G401 (cell line): Measurements from ENCODE around the gene CEP43. TPM values are rescaled to one million over a fixed set of nuclear protein-coding genes. Genes with fewer than 3 reads are reported as not detected.

Experiments
- DNase-seq: peaks from one replicate; pipeline ENCODE4 v3.0.0-alpha.2; 2015; ENCODE audit warnings: low spot score
- in situ Hi-C: cut with HindIII; loops from 2 replicates; pipeline ENCODE4 v1.10.0; 2016; ENCODE audit warnings: low sequenced_read_pairs, mixed read lengths
- total RNA-seq: library from RNA; depleted of rRNA; stranded (reverse); fragments of >200 nt; shearing (Covaris generic); gene quantifications from 2 replicates; pipeline ENCODE4 v1.2.3, GENCODE V29; 2014

The CEP43 gene
- total RNA-seq, 1 experiment from 2014 or later, result 48.8 TPM

- in situ Hi-C loops, result no loop called here
- DNase-seq, result no peak
These were observed 39.1 kb upstream of the CEP43 start for GRCh38 chr6:166959911-166960608.

DNA sequence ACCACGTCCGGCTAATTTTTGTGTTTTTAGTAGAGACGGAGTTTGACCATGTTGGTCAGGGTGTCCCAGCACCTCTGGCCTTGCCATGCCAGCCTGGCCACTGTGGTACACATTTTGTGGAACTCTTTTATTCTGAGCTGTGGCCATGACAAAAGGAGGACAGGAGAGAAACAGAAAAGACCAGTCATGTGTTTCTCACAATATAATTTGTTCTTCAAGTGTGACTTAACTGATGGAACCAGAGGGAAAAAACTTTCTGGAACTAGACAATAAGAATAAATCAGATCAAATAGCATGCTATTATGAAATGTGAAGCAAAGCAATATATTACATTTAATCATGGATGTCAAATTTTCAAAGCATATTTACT is 38.6 kb upstream of the CEP43 start:
- in situ Hi-C loops, result no loop called here
- DNase-seq, result no peak

DNA sequence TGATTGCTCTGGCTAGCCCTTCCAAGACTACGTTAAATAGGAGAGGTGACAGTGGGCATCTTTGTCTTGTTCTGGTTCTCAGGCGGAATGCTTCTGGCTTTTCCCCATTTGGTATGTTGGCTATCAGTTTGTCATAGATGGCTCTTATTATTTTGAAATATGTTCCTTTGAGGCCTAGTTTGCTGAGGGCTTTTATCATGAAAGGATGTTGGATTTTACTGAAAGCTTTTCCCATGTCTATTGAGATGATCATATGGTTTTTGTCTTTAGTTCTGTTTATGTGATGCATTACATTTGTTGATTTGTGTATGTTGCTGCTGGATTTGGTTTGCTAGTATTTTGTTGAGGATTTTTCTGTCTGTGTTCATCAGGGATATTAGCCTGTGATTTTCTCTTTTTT is 32.9 kb upstream of the CEP43 start:
- in situ Hi-C loops, result no loop called here
- no peak for DNase-seq

DNA sequence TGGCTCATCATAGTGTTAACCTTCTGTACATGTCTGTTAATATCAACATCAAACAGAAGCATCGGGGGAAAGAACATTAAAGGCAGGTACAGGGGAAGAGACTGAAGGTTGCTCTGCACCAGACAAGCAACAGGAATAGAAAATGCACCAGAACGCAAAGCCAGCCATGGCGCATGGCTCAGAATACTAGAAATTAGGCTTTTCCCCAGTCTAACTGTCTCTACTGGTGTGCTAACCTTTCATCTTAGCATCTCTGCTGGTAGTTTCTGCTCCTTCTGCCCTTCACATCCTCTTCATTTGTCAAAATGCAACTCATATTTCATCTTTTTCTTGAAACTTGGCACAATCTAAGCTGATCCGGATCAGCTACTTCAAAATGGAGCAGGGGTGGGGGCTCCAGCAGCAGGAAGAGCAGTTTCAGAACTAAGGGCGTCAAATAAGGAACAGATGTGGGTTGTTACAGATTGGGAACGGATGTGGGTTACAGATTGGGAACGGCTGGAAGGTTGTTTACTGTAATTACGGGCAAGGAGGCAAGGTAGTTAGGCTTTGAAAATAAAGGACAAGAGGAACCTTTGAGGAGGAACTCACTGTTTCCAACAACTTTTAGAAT is 29.7 kb upstream of the CEP43 start:
- DNase-seq, result no peak
- in situ Hi-C loops, result no loop called here

DNA sequence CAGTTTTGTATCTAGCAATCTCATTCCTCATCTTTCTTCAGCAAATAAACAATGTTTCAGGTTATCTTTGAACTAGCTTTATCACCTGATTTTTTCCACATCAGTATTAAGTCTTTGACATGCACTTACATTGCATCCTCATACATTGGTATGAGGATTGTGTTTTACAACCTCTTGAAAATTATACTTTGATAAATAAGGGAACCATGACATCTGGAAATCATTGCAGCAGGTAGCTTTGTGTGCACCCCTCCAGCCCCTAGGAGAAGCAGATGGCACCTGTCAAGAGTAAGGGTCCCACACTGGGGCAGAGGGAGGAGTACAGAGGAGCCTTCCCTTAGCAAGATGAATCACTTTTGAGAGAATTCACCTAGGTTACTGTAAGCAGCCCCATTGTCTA is 29.1 kb upstream of the CEP43 start:
- DNase-seq, result no peak
- in situ Hi-C loops, result no loop called here

- no peak for DNase-seq
- in situ Hi-C loops, result no loop called here
These were observed 28.4 kb upstream of the CEP43 start for GRCh38 chr6:166970776-166971175.

DNA sequence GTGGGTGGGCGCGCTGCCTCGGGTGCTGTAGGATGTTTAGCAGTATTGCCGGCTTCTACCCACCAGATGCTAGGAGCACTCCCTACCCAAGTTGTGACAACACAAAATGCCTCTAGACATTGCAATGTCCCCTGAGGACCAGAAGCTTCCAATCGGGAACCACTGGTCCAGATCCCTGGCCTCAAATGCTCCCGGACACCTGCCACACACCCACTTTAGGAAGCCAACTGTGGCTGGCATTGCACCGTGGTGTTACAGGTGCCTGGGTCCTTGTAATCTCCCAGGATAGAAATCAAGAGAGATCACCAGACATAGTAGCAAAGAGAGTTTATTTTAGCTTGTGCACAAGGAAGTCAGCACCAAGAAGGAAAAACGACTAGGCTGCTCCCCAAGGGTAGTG is 27.9 kb upstream of the CEP43 start:
- in situ Hi-C loops, result no loop called here
- DNase-seq, result no peak

GRCh38 chr6:166972101-166972500 is 27.1 kb upstream of the CEP43 start:
- DNase-seq, result no peak
- in situ Hi-C loops, result no loop called here

DNA sequence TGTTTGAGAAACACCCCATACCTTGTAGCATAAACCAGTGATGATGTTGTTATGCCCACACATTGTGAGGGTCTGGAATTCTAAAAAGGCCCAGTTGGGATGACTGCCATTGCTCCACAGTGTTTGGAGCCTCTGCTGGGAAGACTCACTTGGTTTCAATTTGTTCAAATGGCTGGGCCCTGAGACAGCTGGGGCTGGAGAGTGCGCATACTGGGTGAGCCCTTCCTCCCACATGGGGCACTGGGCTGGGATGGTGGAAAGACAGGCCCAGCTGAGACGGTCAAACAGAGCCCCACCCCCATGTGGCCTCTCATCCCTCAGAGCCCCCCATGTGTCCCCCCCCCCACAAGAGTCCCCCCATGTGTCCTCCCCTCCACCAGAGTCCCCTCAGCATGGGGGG is 22.6 kb upstream of the CEP43 start:
- in situ Hi-C loops, result no loop called here
- no peak for DNase-seq

DNA sequence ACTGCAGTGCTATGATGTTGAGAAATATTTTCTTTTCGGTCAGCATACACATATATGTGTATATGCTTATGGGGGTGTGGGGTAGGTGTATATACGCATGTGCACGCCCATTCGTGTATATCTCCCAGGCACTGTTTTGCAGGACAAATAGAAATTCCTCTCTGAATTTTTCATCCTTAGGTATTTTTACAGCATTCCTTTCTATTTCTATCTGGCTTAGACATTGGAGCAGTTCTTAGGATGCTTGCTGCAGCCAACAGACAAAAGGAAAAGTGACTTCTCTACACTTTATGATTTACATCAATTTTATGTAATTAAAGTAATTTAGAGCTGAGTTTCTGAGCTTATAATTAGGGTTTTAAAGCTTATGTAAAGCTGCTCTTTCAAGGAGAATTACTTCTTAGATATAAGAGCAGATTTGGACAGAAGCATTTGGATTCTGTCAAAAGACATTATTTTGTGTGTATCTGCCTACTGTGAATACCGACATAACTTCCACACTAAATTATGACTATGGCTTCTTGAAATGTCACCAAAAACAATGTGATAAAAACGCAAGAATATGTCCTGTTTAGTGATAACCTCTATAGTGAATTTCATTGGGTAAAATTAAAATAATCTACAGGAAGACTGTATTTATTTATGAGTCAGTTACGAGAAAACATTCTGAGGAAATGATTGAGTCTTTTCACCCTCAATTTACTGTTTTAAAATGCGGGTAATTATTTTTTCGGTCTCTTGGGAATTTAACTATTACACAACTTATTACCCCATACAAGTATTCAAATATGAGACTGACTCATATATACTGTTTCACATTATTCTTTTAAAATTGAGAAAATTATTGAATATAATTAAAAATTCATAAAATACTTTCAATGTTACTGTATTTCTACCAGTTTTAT is 21.3 kb upstream of the CEP43 start:
- no peak for DNase-seq
- in situ Hi-C loops, result no loop called here

DNA sequence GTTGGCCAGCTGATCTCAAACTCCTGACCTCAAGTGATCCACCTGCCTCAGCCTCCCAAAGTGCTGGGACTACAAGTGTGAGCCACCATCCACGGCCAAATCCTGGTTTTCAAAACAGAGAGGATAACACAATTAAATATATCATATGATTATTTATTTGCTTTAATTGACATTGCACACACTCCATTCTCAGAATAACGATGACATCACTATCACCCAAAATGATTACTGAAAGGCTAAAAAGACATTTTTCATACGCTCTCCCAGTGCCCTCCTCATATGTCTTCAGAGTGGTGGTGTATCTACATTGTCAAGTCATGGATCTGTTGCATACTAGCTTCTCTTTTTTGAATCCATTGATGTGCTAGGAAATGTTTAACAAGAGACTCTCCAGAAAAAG is 18.5 kb upstream of the CEP43 start:
- DNase-seq, result no peak
- in situ Hi-C loops, result no loop called here

GRCh38 chr6:166987448-166987847 is 11.7 kb upstream of the CEP43 start:
- in situ Hi-C loops, result no loop called here
- DNase-seq, result no peak

DNA sequence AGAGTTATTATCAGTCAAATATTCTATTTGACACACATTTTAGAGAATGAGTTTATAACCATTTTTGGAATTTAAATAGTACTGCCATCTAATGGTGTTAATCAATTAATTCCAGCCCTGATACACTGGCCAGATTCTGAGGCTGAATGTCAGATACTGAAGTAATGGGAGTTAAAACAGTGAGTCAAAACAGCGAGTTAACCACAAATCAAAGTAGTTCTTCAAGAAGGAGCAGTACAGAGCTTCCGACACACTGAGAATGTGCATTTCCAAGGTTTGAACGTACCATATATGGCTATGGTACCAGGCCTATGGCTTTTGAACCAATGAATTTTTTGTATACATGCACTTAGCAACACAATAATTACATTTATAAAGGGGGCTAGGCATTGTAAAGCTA is 11.3 kb upstream of the CEP43 start:
- no peak for DNase-seq
- in situ Hi-C loops, result no loop called here

DNA sequence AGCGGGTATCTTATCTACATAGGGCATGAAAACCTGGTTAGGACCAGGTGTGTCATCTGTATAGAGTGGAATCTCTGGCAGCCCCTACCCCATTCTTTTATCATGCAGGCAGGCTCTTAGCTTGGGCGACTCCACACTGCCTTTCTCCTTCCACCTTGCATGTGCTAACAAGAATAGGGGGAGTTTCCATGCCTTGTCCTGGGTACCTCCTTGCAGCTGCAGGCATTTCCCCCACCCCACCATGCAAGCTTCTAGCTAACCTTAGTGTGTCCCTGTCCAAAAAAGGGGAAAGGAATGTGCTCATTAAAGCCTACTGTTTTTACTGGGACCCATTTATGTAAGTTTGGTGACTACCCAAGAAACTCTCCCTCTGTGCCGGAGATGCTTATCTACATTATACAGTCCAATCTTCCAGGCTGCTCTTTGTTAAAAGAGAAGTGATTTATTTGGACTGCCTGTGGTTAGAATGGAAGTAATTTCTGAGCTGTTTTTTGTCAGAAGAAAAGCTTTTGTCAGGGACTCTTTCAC is 10.5 kb upstream of the CEP43 start:
- in situ Hi-C loops, result no loop called here
- DNase-seq, result no peak

DNA sequence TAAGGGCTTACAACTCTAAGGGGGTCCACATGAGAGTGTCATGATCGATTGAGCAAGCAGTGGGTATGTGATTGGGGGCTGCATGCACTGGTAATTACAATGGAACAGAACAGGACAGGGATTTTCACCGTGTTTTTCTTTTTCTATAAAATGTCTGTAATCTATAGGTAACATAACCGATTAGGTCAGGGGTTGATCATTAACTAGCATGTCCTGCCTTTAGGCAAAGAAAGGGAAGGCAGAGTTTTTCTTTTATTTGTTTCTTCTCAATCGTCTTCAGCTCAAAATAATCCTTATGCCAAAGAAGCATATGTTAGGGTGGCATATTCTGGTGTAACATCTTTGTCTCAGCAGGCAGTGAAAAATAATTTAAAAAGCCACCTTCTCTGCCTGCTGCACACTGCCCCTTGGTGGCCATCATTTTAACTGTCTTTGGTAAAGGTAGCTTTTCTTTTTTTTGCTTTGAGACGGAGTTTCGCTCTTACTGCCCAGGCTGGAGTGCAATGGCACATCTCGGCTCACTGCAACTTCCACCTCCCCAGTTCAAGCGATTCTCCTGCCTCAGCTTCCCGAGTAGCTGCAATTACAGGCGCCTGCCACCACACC is 9.7 kb upstream of the CEP43 start:
- in situ Hi-C loops, result no loop called here
- DNase-seq, result peak; percentile 68

GRCh38 chr6:166996406-166996805 is 2.8 kb upstream of the CEP43 start:
- no peak for DNase-seq

GRCh38 chr6:166997348-166997747 is 1.8 kb upstream of the CEP43 start:
- DNase-seq, result no peak
- in situ Hi-C loops, result no loop called here

More at GRCh38 chr6:166996406-166996805, 2.8 kb upstream of the CEP43 start:
- in situ Hi-C loops, result no loop called here

- in situ Hi-C loops, result no loop called here
These were observed 1.4 kb upstream of the CEP43 start for GRCh38 chr6:166997768-166998255.

More at GRCh38 chr6:166997768-166998255, 1.4 kb upstream of the CEP43 start:
- peak; percentile 58 for DNase-seq
